ENCODE measurements around the gene NSD2. TPM values are rescaled to one million over a fixed set of nuclear protein-coding genes. Genes with fewer than 3 reads are reported as not detected.
A peak's percentile ranks its signal among the peaks of the same experiment; 100 is the strongest.

Gene NSD2
- total RNA-seq, 1 experiment from 2014 or later: 136 TPM

DNA sequence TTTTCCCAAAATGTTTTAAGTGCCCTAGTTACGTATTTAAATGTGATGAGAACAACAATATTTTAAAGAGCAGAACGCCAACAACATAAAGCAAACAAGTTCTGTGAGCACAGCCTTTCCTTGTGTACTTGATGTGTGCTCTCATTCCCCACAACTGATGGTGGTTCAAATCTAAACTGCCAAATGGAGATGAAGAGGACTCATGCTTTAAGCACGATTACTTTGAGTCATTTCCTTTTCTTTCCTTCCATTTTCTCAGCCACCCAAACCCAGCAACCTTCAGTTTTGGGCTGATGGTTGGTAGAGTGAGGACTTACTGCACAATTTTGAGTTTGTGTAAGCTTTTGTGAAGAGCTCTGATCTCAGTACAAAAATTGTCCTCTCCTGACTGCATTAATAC, 1.7 kb downstream of the NSD2 start:
- Histone ChIP-seq H4K8ac (replicated peaks; ENCODE audit: insufficient read length, low read depth, low read length) (no peak overlapping the region), H3K18ac (ENCODE audit: insufficient read length, low read depth, low read length) (no peak overlapping the region), H3K9ac (ENCODE audit: extremely low read depth, insufficient read length, low read length) (no peak overlapping the region), H3K14ac (ENCODE audit: insufficient read depth, low read length) (no peak overlapping the region), H2BK5ac (ENCODE audit: insufficient read length, low read length) (no peak overlapping the region), H3K4me2 (ENCODE audit: insufficient read depth, insufficient read length, low read length) (peak overlapping the region; percentile 90), H3K9me3 (ENCODE audit: control insufficient read depth, low read depth, low read length) (no peaks in the 10 kb centered on the region), H3K79me1 (ENCODE audit: insufficient read depth, low read depth, low read length, poor library complexity, severe bottlenecking) (peaks cover 10% of the 10 kb centered on the region), H2BK15ac (ENCODE audit: low read depth, low read length) (no peak overlapping the region), H3K27ac (ENCODE audit: insufficient read length, low read depth, low read length) (no peak overlapping the region), H2BK120ac (ENCODE audit: low read depth, low read length, poor library complexity, severe bottlenecking) (no peak overlapping the region), H2BK20ac (ENCODE audit: low read depth, low read length, poor library complexity, severe bottlenecking) (no peak overlapping the region), H3K27me3 (ENCODE audit: insufficient read depth, low read length) (peaks cover 9% of the 10 kb centered on the region; the same call in 1 of the 2 replicates), H4K20me1 (ENCODE audit: control insufficient read depth, insufficient read depth, insufficient read length) (no peaks in the 10 kb centered on the region), H2BK12ac (ENCODE audit: insufficient read length, low read depth, low read length) (no peak overlapping the region), H3K4me1 (ENCODE audit: insufficient read depth, low read length) (no peaks in the 10 kb centered on the region; the same call in 1 of the 2 replicates), H3K56ac (ENCODE audit: insufficient read length, low read depth, low read length) (no peak overlapping the region), H2AFZ (ENCODE audit: low read length) (no peak overlapping the region), H4K91ac (ENCODE audit: insufficient read length, low read depth, low read length) (no peak overlapping the region), H4K5ac (ENCODE audit: insufficient read length, low read depth, low read length) (no peak overlapping the region), H3T11ph (ENCODE audit: low read length) (no peak overlapping the region), H3K4ac (ENCODE audit: low read depth, low read length) (no peak overlapping the region), H3K23ac (ENCODE audit: insufficient read length, low read depth, low read length) (no peak overlapping the region), H3K23me2 (ENCODE audit: insufficient read length, low read depth, low read length, poor library complexity, severe bottlenecking) (peaks cover 7% of the 10 kb centered on the region), H3K79me2 (ENCODE audit: insufficient read depth, low read length) (peaks cover 34% of the 10 kb centered on the region; the same call in 1 of the 2 replicates), H2AK5ac (ENCODE audit: insufficient read length, low read length) (no peak overlapping the region)
- Mint-ChIP-seq H3K4me3 (peak overlapping the region; percentile 77 to 87), H3K27me3 (ENCODE audit: low read depth) (peaks cover 25% of the 10 kb centered on the region), H3K27ac (no peak overlapping the region), H3K36me3 (ENCODE audit: insufficient read depth in 1 of 3, low read depth in 3 of 3) (no peaks in the 10 kb centered on the region; a peak in 2 of 7 replicates), H3K4me1 (peaks cover 34 to 35% of the 10 kb centered on the region in 2 experiments), H3K9me3 (no peaks in the 10 kb centered on the region)
- TF ChIP-seq, protein P1, sequence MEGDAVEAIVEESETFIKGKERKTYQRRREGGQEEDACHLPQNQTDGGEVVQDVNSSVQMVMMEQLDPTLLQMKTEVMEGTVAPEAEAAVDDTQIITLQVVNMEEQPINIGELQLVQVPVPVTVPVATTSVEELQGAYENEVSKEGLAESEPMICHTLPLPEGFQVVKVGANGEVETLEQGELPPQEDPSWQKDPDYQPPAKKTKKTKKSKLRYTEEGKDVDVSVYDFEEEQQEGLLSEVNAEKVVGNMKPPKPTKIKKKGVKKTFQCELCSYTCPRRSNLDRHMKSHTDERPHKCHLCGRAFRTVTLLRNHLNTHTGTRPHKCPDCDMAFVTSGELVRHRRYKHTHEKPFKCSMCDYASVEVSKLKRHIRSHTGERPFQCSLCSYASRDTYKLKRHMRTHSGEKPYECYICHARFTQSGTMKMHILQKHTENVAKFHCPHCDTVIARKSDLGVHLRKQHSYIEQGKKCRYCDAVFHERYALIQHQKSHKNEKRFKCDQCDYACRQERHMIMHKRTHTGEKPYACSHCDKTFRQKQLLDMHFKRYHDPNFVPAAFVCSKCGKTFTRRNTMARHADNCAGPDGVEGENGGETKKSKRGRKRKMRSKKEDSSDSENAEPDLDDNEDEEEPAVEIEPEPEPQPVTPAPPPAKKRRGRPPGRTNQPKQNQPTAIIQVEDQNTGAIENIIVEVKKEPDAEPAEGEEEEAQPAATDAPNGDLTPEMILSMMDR (conservative IDR thresholded peaks at IDR 0.05): no peak
- no peak for DNase-seq
- no CpG with 5 or more reads among the region's 3 CpGs for WGBS (ENCODE audit: extremely low coverage, insufficient read length, low lambda C conversion rate)

Data from H9 (cell line).